CD14-positive monocyte (primary cell): ENCODE measurements around the gene OR4D1. TPM values are rescaled to one million over a fixed set of nuclear protein-coding genes. Genes with fewer than 3 reads are reported as not detected.
A peak's percentile ranks its signal among the peaks of the same experiment; 100 is the strongest.

Experiments
- DNase-seq, 3 donors: peaks; one replicate each; pipeline ENCODE4 v3.0.0-alpha.2; 2011 to 2022
- H2AFZ ChIP-seq: 2 replicates; pipeline ENCODE4 v1.6.0; 2012; ENCODE audit warnings: mild to moderate bottlenecking, low read depth, low read length, inconsistent platforms; ENCODE audit not compliant: insufficient read depth, poor library complexity, severe bottlenecking
- H3K27ac ChIP-seq, 2 donors: 1 replicate in 1 of 2; 2 replicates in 1 of 2; pipeline ENCODE4 v1.5.1; 2012 to 2013; ENCODE audit warnings: low read length in 2 of 2, control low read depth in 1 of 2, inconsistent platforms in 1 of 2, low read depth in 1 of 2, mild to moderate bottlenecking in 1 of 2
- H3K27me3 ChIP-seq, 2 donors: one replicate each; pipeline versions ENCODE4 v1.6.0 to v1.6.1; 2011 to 2013; ENCODE audit warnings: low read length in 2 of 2; ENCODE audit not compliant: control insufficient read depth in 2 of 2, insufficient read depth in 2 of 2
- H3K36me3 ChIP-seq, 2 donors: replicated peaks in 1 of 2; 1 replicate in 1 of 2; 2 replicates in 1 of 2; pipeline versions ENCODE4 v1.5.1 to v1.6.1; 2012 to 2013; ENCODE audit warnings: low read length in 2 of 2, control low read depth in 1 of 2, inconsistent platforms in 1 of 2, mild to moderate bottlenecking in 1 of 2; ENCODE audit not compliant: insufficient read depth in 2 of 2, control insufficient read depth in 1 of 2
- H3K4me1 ChIP-seq, 2 donors: 1 replicate in 1 of 2; 2 replicates in 1 of 2; pipeline versions ENCODE4 v1.5.1 to v1.6.1; 2012 to 2013; ENCODE audit warnings: low read length in 2 of 2, control low read depth in 1 of 2, inconsistent platforms in 1 of 2, mild to moderate bottlenecking in 1 of 2, moderate library complexity in 1 of 2; ENCODE audit not compliant: insufficient read depth in 2 of 2, control insufficient read depth in 1 of 2
- H3K4me2 ChIP-seq: replicated peaks from 2 replicates; pipeline ENCODE3; 2012; ENCODE audit warnings: low read length, moderate library complexity, mild to moderate bottlenecking; ENCODE audit not compliant: poor library complexity, severe bottlenecking; ENCODE audit errors: extremely low read depth
- H3K4me3 ChIP-seq, 3 experiments: fragments of 200-600 bp in 1 of 3; sonication (generic) in 1 of 3; replicated peaks in 1 of 3; 1 replicate in 2 of 3; 2 replicates in 1 of 3; pipeline ENCODE4 v1.5.1; 2011 to 2013; ENCODE audit warnings: low read length in 3 of 3, mild to moderate bottlenecking in 3 of 3, control low read depth in 2 of 3, low read depth in 2 of 3, inconsistent platforms in 1 of 3, moderate library complexity in 1 of 3
- H3K79me2 ChIP-seq: 2 replicates; pipeline ENCODE4 v1.6.0; 2012; ENCODE audit warnings: mild to moderate bottlenecking, control low read depth, inconsistent platforms, low read length, moderate library complexity; ENCODE audit not compliant: insufficient read depth
- H3K9ac ChIP-seq: 2 replicates; pipeline ENCODE4 v1.6.0; 2017; ENCODE audit warnings: low read length, mild to moderate bottlenecking; ENCODE audit not compliant: insufficient read depth, poor library complexity, severe bottlenecking
- H3K9me3 ChIP-seq, 2 donors: replicated peaks in 1 of 2; 1 replicate in 1 of 2; 2 replicates in 1 of 2; pipeline versions ENCODE4 v1.5.1 to v1.6.1; 2012 to 2013; ENCODE audit warnings: low read length in 2 of 2, control low read depth in 1 of 2; ENCODE audit not compliant: control insufficient read depth in 1 of 2, insufficient read depth in 1 of 2
- H4K20me1 ChIP-seq: 2 replicates; pipeline ENCODE4 v1.6.0; 2012; ENCODE audit warnings: mild to moderate bottlenecking, low read length, control low read depth, moderate library complexity; ENCODE audit not compliant: insufficient read depth
- H3K27ac Mint-ChIP-seq, 7 donors: one replicate each; pipeline ENCODE4 v1.8.0; 2020; ENCODE audit warnings: mild to moderate bottlenecking in 7 of 7, mixed read lengths in 7 of 7, moderate library complexity in 6 of 7, inconsistent platforms in 2 of 7
- H3K27me3 Mint-ChIP-seq, 3 donors: one replicate each; pipeline ENCODE4 v1.8.0; 2021 to 2022; ENCODE audit warnings: low read depth in 3 of 3, mild to moderate bottlenecking in 3 of 3, mixed read lengths in 3 of 3, moderate library complexity in 3 of 3, inconsistent platforms in 1 of 3
- H3K36me3 Mint-ChIP-seq, 2 donors: one replicate each; pipeline ENCODE4 v1.8.0; 2020; ENCODE audit warnings: mixed read lengths in 2 of 2, inconsistent platforms in 1 of 2, mild to moderate bottlenecking in 1 of 2
- H3K4me1 Mint-ChIP-seq: one replicate; pipeline ENCODE4 v1.8.0; 2020; ENCODE audit warnings: mild to moderate bottlenecking, mixed read lengths
- H3K4me3 Mint-ChIP-seq, 2 donors: one replicate each; pipeline ENCODE4 v1.8.0; 2020; ENCODE audit warnings: mild to moderate bottlenecking in 2 of 2, mixed read lengths in 2 of 2, moderate library complexity in 1 of 2
- H3K9me3 Mint-ChIP-seq, 7 donors: one replicate each; pipeline ENCODE4 v1.8.0; 2020 to 2022; ENCODE audit warnings: mixed read lengths in 7 of 7, mild to moderate bottlenecking in 6 of 7, moderate library complexity in 6 of 7, inconsistent platforms in 2 of 7
- CTCF ChIP-seq: fragments of 200-600 bp; IDR thresholded peaks from one replicate; pipeline ENCODE4 v1.8.0; 2022; ENCODE audit warnings: antibody characterized with exemption, mild to moderate bottlenecking
- WGBS: methylation state at CpG from one replicate; pipeline ENCODE4 v1.1.5; 2013; ENCODE audit warnings: missing lambda C conversion rate; ENCODE audit not compliant: insufficient coverage; 5-methylcytosine and 5-hydroxymethylcytosine counted together
- intact Hi-C, 2 donors: fragments of 100-400 bp; cut with micrococcal nuclease; formaldehyde crosslinking; loops; one replicate each; pipeline versions ENCODE4 v1.15.0 to v1.15.1; 2023
- polyA plus RNA-seq, 3 donors: library from polyadenylated mRNA; depleted of rRNA in 1 of 3; unstranded in 2 of 3; stranded (reverse) in 1 of 3; fragments of 300-500 nt in 2 of 3; fragments of >200 nt in 1 of 3; fragmentation: Illumina TruSeq in 2 of 3; gene quantifications; 1 replicate in 2 of 3; 2 replicates in 1 of 3; pipeline ENCODE4 v1.2.3, GENCODE V29; 2012 to 2021

Gene OR4D1
- polyA plus RNA-seq, 3 donors = 0.03 TPM; not detected in 2

- Histone ChIP-seq H3K4me2 (no peak overlapping the region), H3K27ac (no peak overlapping the region), H2AFZ (no peak overlapping the region), H3K4me3 (no peak overlapping the region), H3K9me3 (no peaks in the 10 kb centered on the region), H4K20me1 (no peaks in the 10 kb centered on the region), H3K79me2 (no peaks in the 10 kb centered on the region), H3K4me1 (no peaks in the 10 kb centered on the region), H3K27me3 (peaks cover 0 to 2% of the 10 kb centered on the region in 2 donors), H3K9ac (no peak overlapping the region), H3K36me3 (no peaks in the 10 kb centered on the region)
- intact Hi-C loops = loop anchor here (10.0 kb wide), 3 partner anchors 255 to 985 kb away; no protein-coding TSS in a partner anchor
- no peak for DNase-seq
- H3K27me3 Mint-ChIP-seq = peaks cover 6 to 27% (median 11%) of the 10 kb centered on the region in 3 donors
- no peaks in the 10 kb centered on the region for H3K4me1 Mint-ChIP-seq
- no peak overlapping the region for H3K27ac Mint-ChIP-seq
- no peaks in the 10 kb centered on the region for H3K36me3 Mint-ChIP-seq
- no peak overlapping the region for H3K4me3 Mint-ChIP-seq
- no peaks in the 10 kb centered on the region for H3K9me3 Mint-ChIP-seq
- no peak for TF ChIP-seq CTCF
- 83% methylated on average over 2 of the region's 3 CpGs for WGBS
These were observed 28.7 kb upstream of the OR4D1 start for GRCh38 chr17:58119491-58119890.

- no peak overlapping the region for H3K27ac Mint-ChIP-seq
- no peaks in the 10 kb centered on the region for H3K4me1 Mint-ChIP-seq
- H3K9me3 ChIP-seq = no peaks in the 10 kb centered on the region
- H3K4me2 ChIP-seq = no peak overlapping the region
- no peaks in the 10 kb centered on the region for H3K9me3 Mint-ChIP-seq
- intact Hi-C loops = no loop called here
- peak in 1 of 3 donors; percentile 4 for DNase-seq
- no peak for TF ChIP-seq CTCF
- H2AFZ ChIP-seq = no peak overlapping the region
- no peak overlapping the region for H3K27ac ChIP-seq
- H3K4me1 ChIP-seq = no peaks in the 10 kb centered on the region
- H4K20me1 ChIP-seq = no peaks in the 10 kb centered on the region
- H3K36me3 ChIP-seq = no peaks in the 10 kb centered on the region
- no peaks in the 10 kb centered on the region for H3K79me2 ChIP-seq
- no peak overlapping the region for H3K4me3 Mint-ChIP-seq
- peaks cover 0 to 2% of the 10 kb centered on the region in 2 donors for H3K27me3 ChIP-seq
- no peak overlapping the region for H3K9ac ChIP-seq
- no peaks in the 10 kb centered on the region for H3K36me3 Mint-ChIP-seq
- H3K27me3 Mint-ChIP-seq = peaks cover 6 to 23% (median 7%) of the 10 kb centered on the region in 3 donors
- WGBS = 0% methylated on average over 3 of the region's 7 CpGs
- H3K4me3 ChIP-seq = no peak overlapping the region
These were observed 27.9 kb upstream of the OR4D1 start for GRCh38 chr17:58120195-58120822.
